Ovary (tissue), 9 donors: Measurements from ENCODE around the gene PPP2R3B. TPM values are rescaled to one million over a fixed set of nuclear protein-coding genes. Genes with fewer than 3 reads are reported as not detected.

Experiments used
- DNase-seq, 5 donors: peaks; one replicate each; pipeline ENCODE4 v3.0.0-alpha.2; 2019 to 2020
- H3K27ac ChIP-seq, 2 donors: fragments of 200-600 bp; one replicate each; pipeline versions ENCODE4 v1.5.1 to v1.8.0; 2019 to 2022
- H3K27me3 ChIP-seq: fragments of 200-600 bp; one replicate; pipeline ENCODE4 v1.8.0; 2022
- H3K36me3 ChIP-seq: fragments of 200-600 bp; sonication (generic); one replicate; pipeline ENCODE4 v1.5.1; 2019
- H3K4me1 ChIP-seq: one replicate; pipeline ENCODE4 v1.8.1; 2013; ENCODE audit warnings: mild to moderate bottlenecking, moderate library complexity; ENCODE audit not compliant: insufficient read depth
- H3K4me3 ChIP-seq: fragments of 200-600 bp; sonication (generic); one replicate; pipeline ENCODE4 v1.5.1; 2017
- H3K9me3 ChIP-seq, 2 donors: fragments of 200-600 bp in 1 of 2; sonication (generic) in 1 of 2; one replicate each; pipeline versions ENCODE4 v1.5.1 to v1.8.1; 2013 to 2019; ENCODE audit warnings: mild to moderate bottlenecking in 1 of 2, moderate library complexity in 1 of 2
- CTCF ChIP-seq, 3 donors: fragments of 450-650 bp in 2 of 3; fragments of 200-600 bp in 1 of 3; IDR thresholded peaks; one replicate each; pipeline versions ENCODE4 v1.5.1 to v1.8.0; 2016 to 2022; ENCODE audit warnings: antibody characterized with exemption in 3 of 3, mild to moderate bottlenecking in 1 of 3
- EP300 ChIP-seq: sonication (generic); formaldehyde crosslinking; IDR thresholded peaks from one replicate; pipeline ENCODE4 v1.6.1; 2017; ENCODE audit warnings: antibody characterized with exemption
- POLR2A ChIP-seq: fragments of 450-650 bp; IDR thresholded peaks from one replicate; pipeline ENCODE4 v1.6.1; 2017; ENCODE audit warnings: antibody characterized with exemption, mild to moderate bottlenecking, moderate library complexity
- WGBS, 3 donors: extraction: QIAGEN DNeasy Blood & Tissue Kit in 1 of 3; methylation state at CpG; one replicate each; pipeline versions ENCODE4 v1.1.5 to v1.1.7; 2013 to 2017; 5-methylcytosine and 5-hydroxymethylcytosine counted together
- intact Hi-C, 4 donors: fragments of 100-400 bp; cut with DNase I; formaldehyde crosslinking; loops; one replicate each; pipeline versions ENCODE4 v1.11.0 to v1.15.1; 2022 to 2023
- polyA plus RNA-seq, 2 donors: library from polyadenylated mRNA; stranded (reverse); fragments of 200-250 nt in 1 of 2; fragments of 350-450 nt in 1 of 2; fragmentation: Illumina TruSeq in 1 of 2; extraction: RNeasy Lipid Tissue Mini Kit (QIAGEN cat#74804) in 1 of 2; gene quantifications; one replicate each; pipeline ENCODE4 v1.2.3, GENCODE V29; 2013 to 2014
- total RNA-seq, 7 donors: library from RNA; depleted of rRNA in 2 of 7; stranded (reverse); fragments of >200 nt in 2 of 7; fragmentation: NEBNext Ultra II Directional in 3 of 7; extraction: Animal tissue kit (Norgen Biotek cat#: 25700) in 3 of 7; gene quantifications; one replicate each; pipeline versions ENCODE4 v1.1.0 to v1.2.4, GENCODE V29; 2016 to 2023
- donor health status: DM: no; HTN: no; CAD: no; lungs with moderate emphysema.
- donor health status: DM: no; HTN: no; CAD: no.
- donor health status: Bipolar disorder and iron deficiency.
- donor health status: DM: yes; HTN: yes; CAD: no.
- donor health status: DM: no; HTN: no; CAD: no.
- donor health status: DM: yes; HTN: yes; CAD: no.

PPP2R3B gene
- total and polyA plus RNA-seq, 9 donors = 2.3 to 25.0 (median 18.4) TPM

DNA sequence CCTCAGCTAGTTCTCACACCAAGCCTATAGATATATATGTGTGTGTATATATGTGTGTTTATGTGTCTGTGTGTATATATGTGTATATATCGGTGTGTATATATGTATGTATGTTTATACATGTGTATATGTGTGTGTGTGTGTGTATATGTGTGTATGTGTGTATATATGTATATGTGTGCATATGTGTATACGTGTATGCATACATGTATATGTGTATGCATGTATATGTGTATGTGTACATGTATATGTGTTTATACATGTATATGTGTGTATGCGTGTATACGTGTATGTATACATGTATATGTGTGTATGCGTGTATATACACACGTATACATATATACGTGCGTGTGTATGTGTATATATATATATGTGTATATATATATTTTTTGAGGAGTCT, 86.4 kb downstream of the PPP2R3B start:
- Histone ChIP-seq H3K9me3 (no peaks in the 10 kb centered on the region), H3K4me3 (no peak overlapping the region), H3K27me3 (no peaks in the 10 kb centered on the region), H3K4me1 (no peaks in the 10 kb centered on the region), H3K36me3 (no peaks in the 10 kb centered on the region), H3K27ac (no peak overlapping the region)
- WGBS, 3 donors = 85 to 93% (median 88%) methylated on average over 8 of the region's 8 CpGs
- TF ChIP-seq POLR2A = no peak
- no peak for TF ChIP-seq CTCF (IDR thresholded peaks at IDR 0.05)
- no peak for TF ChIP-seq EP300
- intact Hi-C loops = no loop called here
- no peak for DNase-seq

- Histone ChIP-seq H3K27me3 (no peaks in the 10 kb centered on the region), H3K27ac (no peak overlapping the region), H3K9me3 (no peaks in the 10 kb centered on the region), H3K36me3 (no peaks in the 10 kb centered on the region), H3K4me3 (no peak overlapping the region), H3K4me1 (no peaks in the 10 kb centered on the region)
- DNase-seq = peak in 1 of 5 donors; percentile 22
- TF ChIP-seq POLR2A (no peak), EP300 (no peak), CTCF (IDR thresholded peaks at IDR 0.05) (no peak)
- 96 to 97% (median 97%) methylated on average over 36 of the region's 36 CpGs for WGBS, 3 donors
- intact Hi-C loops = no loop called here
Measured at GRCh38 chrX:298993-299392, 87.7 kb downstream of the PPP2R3B start.

GRCh38 chrX:295136-295535, 91.6 kb downstream of the PPP2R3B start:
- Histone ChIP-seq H3K27ac (no peak overlapping the region), H3K4me1 (no peaks in the 10 kb centered on the region), H3K36me3 (no peaks in the 10 kb centered on the region), H3K4me3 (no peak overlapping the region), H3K27me3 (no peaks in the 10 kb centered on the region), H3K9me3 (no peaks in the 10 kb centered on the region)
- TF ChIP-seq EP300 = no peak
- TF ChIP-seq POLR2A = no peak
- no peak for TF ChIP-seq CTCF (IDR thresholded peaks at IDR 0.05)
- intact Hi-C loops = no loop called here
- peak in 2 of 5 donors; percentile 17 to 26 for DNase-seq
- WGBS, 3 donors = 90 to 92% (median 90%) methylated on average over 21 of the region's 21 CpGs

DNA sequence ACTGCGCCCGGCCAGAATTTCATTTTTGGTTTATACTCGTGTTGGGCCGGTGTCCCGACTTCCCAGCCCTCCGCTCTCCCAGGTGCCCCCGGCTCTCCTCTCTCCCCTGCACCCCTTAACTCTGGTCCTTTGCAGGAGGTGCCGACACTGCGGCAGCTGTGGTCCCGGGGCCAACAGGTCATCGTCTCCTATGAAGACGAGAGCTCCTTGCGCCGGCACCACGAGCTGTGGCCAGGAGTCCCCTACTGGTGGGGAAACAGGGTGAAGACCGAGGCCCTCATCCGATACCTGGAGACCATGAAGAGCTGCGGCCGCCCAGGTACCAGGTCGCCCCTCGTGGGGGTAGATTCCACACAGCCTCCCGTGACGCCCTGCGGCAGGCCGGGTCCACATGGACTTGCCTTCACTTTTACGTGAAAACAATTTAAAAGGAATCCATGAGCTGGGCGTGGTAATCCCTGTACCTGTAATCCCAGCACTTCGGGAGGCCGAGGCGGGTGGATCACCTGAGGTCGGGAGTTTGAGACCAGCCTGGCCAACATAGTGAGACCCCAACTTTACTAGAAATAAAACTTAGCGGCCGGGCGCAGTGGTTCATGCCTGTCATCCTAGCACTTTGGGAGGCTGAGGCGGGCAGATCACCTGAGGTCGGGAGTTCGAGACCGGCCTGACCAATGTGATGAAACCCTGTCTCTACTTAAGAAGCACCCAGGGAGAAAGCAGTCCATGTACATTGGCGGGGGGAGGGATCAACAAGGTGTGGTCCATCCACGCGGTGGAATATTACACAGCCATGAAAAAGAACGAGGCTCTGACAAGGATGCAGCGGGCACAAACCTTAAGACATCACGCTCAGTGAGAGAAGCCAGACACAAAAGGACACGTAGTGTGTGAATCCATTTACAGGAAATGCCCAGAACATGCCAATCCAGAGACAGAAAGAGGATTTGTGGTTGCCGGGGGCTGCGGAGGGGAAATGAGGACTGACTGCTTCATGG, 93.5 kb downstream of the PPP2R3B start:
- 96 to 98% (median 97%) methylated on average over 47 of the region's 47 CpGs for WGBS, 3 donors
- no peaks in the 10 kb centered on the region for H3K27me3 ChIP-seq
- no peaks in the 10 kb centered on the region for H3K4me1 ChIP-seq
- no peak overlapping the region for H3K27ac ChIP-seq
- intact Hi-C loops = no loop called here
- peak in 2 of 5 donors; percentile 19 to 29 for DNase-seq
- TF ChIP-seq POLR2A = no peak
- no peak for TF ChIP-seq EP300
- TF ChIP-seq CTCF (IDR thresholded peaks at IDR 0.05) = no peak
- H3K36me3 ChIP-seq = no peaks in the 10 kb centered on the region
- H3K4me3 ChIP-seq = no peak overlapping the region
- no peaks in the 10 kb centered on the region for H3K9me3 ChIP-seq
